Activated naive CD4-positive, alpha-beta T cell treated with anti-CD3 and anti-CD28 coated beads, Interleukin-2, amount 50 U/mL, for 24 hours (primary cell): ENCODE results near the gene KRT81.
"Not testable (repeated sequence)": the region's sequence is repeated elsewhere in the genome, so short reads cannot be mapped to it uniquely, and the experiment has no call there.

Experiments
- H3K27ac Mint-ChIP-seq: one replicate; pipeline ENCODE4 v1.8.0; 2021; ENCODE audit warnings: mild to moderate bottlenecking, mixed read lengths
- H3K27me3 Mint-ChIP-seq: one replicate; pipeline ENCODE4 v1.8.0; 2021; ENCODE audit warnings: mixed read lengths
- H3K36me3 Mint-ChIP-seq: one replicate; pipeline ENCODE4 v1.8.0; 2021; ENCODE audit warnings: mixed read lengths
- H3K4me1 Mint-ChIP-seq: one replicate; pipeline ENCODE4 v1.8.0; 2021; ENCODE audit warnings: mixed read lengths
- H3K4me3 Mint-ChIP-seq: one replicate; pipeline ENCODE4 v1.8.0; 2021; ENCODE audit warnings: mild to moderate bottlenecking, mixed read lengths
- H3K9me3 Mint-ChIP-seq: one replicate; pipeline ENCODE4 v1.8.0; 2021; ENCODE audit warnings: mixed read lengths

KRT81 gene

DNA sequence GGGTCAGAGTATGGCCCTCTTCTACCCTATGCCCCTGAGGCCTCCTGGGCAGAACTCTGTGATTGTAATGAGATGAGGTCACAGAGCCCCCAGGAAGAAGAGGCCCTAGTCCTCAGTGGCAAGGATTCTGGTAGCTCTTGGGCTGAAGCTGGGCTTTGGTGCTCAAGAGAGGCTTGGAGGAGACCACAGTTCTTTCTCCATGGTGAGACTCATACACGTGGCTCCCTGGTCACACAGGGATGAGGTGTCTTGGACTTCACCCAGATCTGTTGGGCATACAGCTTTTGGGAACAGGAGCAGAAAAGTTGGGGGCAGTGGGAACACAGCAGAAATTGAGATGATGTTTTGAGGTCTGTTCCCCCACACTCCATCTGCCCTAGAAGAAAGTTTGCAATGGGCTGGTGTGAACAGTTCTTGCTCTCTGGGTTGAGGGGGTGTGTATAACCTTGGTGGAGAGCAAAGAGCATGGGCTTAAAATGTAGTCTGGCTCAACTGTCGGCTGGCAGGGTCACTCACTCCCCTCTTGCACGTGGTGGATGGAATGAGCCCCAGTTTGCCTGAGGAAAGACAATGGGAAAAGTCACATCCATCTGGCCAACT, 16.7 kb downstream of the KRT81 start, which contains the start of gene KRT86:
TSS of gene KRT86 (plus strand) at position 125 of the 600 bp plus-strand sequence. CDS start 27,272 bp downstream, outside the sequence.
- H3K4me1 Mint-ChIP-seq = peaks cover 5% of the 10 kb centered on the region
- no peak within 1 kb of the TSS for H3K4me3 Mint-ChIP-seq
- no peaks in the 10 kb centered on the region for H3K9me3 Mint-ChIP-seq
- H3K27me3 Mint-ChIP-seq = peaks cover 9% of the 10 kb centered on the region
- H3K27ac Mint-ChIP-seq = no peak within 1 kb of the TSS
- no peaks in the 10 kb centered on the region for H3K36me3 Mint-ChIP-seq

DNA sequence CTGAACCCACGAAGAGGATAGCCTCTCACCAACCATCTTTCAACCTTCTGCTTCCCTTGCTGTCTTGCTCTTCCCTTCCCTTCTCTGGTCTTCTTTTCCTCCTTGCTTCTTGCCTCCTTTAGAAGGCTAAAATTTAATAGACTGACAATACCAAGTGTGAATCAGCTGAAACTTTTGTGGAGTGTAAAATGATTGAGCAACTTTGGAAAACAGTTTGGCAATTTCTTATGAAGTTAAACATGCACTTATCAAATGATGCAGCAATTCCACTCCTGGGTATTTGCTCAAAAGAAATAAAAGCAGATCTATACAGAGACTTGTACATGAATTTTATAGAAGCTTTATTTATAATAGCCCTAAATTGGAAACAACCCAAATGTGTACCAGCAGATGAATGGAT, 20.2 kb downstream of the KRT81 start:
- peak overlapping the region; percentile 61 for H3K27ac Mint-ChIP-seq
- no peak overlapping the region for H3K4me3 Mint-ChIP-seq

DNA sequence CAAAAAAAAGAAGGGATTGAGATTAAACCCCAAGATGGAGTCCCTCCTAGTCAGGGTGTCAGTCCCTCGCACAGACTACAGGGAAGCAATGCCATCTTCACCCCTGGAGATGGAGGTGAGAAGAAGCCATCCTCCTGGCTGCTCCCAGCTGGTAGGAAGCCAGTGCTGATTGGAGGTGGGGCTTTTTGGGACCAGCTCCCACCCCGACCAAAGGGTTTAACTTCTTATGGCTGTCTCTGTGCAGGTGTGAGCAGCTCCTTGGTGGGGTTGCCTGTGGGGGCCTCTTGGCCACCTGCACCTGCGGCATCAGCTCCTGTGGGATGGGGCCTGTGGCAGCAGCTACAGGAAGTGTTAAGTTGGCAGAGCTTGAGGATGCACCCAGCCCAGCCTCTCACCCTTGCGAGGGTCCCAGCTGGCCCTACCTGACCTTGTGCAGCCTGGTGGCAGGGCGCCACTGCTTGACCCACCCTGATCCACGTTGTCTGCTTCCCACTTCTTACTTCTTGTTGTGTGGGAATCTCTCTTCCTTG, 20.7 kb downstream of the KRT81 start:
- H3K27me3 Mint-ChIP-seq = peaks cover 11% of the 10 kb centered on the region
- H3K36me3 Mint-ChIP-seq = no peaks in the 10 kb centered on the region
- H3K4me1 Mint-ChIP-seq = no peaks in the 10 kb centered on the region
- no peak overlapping the region for H3K27ac Mint-ChIP-seq
- no peaks in the 10 kb centered on the region for H3K9me3 Mint-ChIP-seq
- H3K4me3 Mint-ChIP-seq = no peak overlapping the region

More for the DNA sequence above, 20.2 kb downstream of the KRT81 start:
- H3K36me3 Mint-ChIP-seq = no peaks in the 10 kb centered on the region
- H3K27me3 Mint-ChIP-seq = peaks cover 11% of the 10 kb centered on the region
- no peaks in the 10 kb centered on the region for H3K4me1 Mint-ChIP-seq
- H3K9me3 Mint-ChIP-seq = no peaks in the 10 kb centered on the region

DNA sequence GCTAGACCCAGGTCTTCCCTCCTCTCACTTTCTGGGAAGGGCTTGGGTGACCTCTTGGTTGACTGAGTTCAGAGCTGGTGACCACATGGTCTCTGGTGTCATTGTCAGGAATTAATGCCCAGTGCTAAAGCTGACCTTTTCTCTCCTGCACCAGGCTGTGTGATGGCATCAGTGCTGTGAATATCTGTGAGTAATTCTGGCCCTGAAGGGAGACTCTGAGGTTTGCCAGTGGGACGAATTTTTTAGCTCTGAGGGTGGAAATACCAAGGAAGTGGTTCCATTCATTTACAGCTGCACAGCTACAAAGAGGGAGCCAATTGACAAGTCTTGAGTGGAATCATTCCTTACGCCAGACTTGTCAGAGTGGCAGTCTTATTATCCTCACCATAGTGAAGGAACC, 23.1 kb downstream of the KRT81 start:
- Mint-ChIP-seq H3K27me3 (peaks cover 11% of the 10 kb centered on the region), H3K36me3 (no peaks in the 10 kb centered on the region), H3K9me3 (no peaks in the 10 kb centered on the region), H3K4me1 (no peaks in the 10 kb centered on the region), H3K4me3 (no peak overlapping the region), H3K27ac (no peak overlapping the region)

DNA sequence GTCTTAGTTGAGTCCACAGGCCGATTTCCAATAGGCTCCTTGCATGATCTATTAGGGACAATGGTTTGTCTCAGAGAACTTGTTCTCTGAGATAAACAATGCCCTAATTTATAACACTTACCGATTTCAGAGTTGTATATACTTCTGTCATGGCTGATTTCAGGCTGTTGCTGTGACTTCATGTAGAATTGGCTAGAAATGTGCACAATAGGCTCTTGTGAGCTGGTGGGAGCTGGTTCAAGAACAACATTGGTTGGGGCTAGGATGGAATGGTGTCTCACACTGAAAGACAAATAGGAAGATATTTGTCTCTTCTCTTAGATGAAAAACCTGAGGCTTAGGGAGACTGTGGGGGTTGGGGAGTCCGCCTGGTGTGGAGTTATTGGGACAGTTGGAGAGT, 23.6 kb downstream of the KRT81 start:
- Mint-ChIP-seq H3K36me3 (no peaks in the 10 kb centered on the region), H3K9me3 (no peaks in the 10 kb centered on the region), H3K4me1 (no peaks in the 10 kb centered on the region), H3K4me3 (no peak overlapping the region), H3K27me3 (peaks cover 11% of the 10 kb centered on the region), H3K27ac (no peak overlapping the region)

DNA sequence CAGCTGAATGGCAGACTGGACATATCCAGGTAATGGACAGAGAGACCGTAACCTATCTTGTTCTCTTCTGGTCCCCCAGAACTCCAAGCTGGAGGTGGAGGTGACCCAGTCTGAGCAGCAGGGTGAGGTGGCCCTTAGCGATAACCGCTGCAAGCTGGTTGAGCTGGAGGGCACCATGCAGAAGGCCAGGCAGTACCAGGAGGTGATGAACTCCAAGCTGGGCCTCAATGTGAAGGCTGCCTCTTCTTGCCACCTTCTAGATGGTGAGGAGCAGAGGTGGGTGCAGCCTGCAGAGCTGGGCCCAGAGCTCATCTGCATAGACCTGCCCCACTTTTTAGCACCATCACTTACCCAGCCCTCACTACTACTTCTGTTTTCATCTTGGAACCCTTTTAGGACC, 24.1 kb downstream of the KRT81 start:
- Mint-ChIP-seq H3K9me3 (no peaks in the 10 kb centered on the region), H3K4me3 (no peak overlapping the region), H3K27me3 (peaks cover 11% of the 10 kb centered on the region), H3K4me1 (no peaks in the 10 kb centered on the region), H3K36me3 (no peaks in the 10 kb centered on the region), H3K27ac (no peak overlapping the region)

DNA sequence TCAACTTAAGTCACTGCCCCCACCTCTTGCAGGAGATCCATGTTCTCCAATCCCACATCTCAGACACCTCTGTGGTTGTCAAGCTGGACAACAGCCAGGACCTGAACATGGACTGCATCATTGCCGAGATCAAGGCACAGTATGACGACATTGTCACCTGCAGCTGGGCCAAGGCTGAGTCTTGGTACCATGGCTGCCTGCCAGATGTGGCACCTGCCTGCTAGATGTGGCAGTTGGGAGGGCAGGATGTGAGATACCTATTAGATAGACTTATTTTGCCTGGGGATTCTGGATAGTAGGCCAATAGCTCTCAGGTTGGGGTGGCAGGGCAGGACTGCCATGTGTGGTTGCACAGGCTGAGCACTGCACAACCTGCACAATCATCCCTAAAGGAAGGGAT, 24.8 kb downstream of the KRT81 start:
- H3K27ac Mint-ChIP-seq = no peak overlapping the region
- no peaks in the 10 kb centered on the region for H3K9me3 Mint-ChIP-seq
- H3K36me3 Mint-ChIP-seq = no peaks in the 10 kb centered on the region
- H3K4me1 Mint-ChIP-seq = no peaks in the 10 kb centered on the region
- H3K27me3 Mint-ChIP-seq = peaks cover 15% of the 10 kb centered on the region
- H3K4me3 Mint-ChIP-seq = no peak overlapping the region

DNA sequence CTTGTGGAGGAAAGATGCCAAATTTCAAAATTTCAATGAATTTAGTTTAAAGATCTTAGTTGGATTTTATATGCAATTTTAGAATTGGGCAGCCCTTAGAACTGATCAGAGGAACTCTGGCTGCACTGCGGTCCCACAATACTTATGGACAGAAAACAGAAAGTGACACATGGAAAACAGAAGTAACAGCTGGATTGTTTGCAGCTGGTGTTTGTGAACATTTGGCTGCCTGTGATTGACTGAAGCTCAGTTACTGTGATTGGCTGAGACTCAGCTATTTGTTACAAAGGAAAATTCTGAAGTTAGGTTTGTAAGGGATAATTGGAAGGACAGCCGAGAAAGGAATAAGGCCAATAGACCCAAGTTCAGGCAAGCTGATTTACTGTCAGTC, 26.9 kb downstream of the KRT81 start:
- H3K27me3 Mint-ChIP-seq = peaks cover 20% of the 10 kb centered on the region
- H3K4me3 Mint-ChIP-seq = no peak overlapping the region
- no peaks in the 10 kb centered on the region for H3K9me3 Mint-ChIP-seq

DNA sequence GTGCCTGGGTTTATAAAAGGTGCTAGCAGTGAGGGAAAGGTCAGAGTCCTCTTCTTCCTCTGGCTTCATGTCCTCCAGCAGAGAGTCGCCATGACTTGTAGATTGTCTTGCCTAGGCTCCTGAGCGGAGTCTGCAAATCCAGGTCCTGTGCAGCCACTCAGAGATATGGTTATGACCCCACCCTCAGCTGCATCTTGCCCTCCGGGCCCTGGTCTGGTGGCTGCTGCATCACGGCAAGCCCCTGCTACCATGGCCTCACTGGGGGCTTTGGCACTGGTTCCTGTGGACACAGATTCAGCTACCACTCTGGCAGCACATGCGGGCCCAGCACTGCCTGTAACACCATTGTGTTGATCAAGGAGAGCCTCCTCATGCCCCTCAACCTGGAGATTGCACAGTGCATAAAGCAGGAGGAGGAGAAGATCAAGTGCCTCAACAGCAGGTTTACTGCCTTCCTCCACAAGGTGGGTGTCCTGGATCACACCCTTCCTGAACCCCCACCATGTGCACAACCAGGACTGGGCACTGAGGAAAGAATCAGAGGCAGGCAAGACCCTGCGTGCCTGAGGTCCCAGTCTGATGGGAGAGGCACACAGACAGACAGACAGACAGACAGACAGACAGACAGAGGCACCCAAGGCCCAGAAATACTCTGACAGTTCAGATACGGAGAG, 27.4 kb downstream of the KRT81 start:
- Mint-ChIP-seq H3K4me3 (no peak overlapping the region), H3K27ac (peak overlapping the region; percentile 53), H3K27me3 (peaks cover 24% of the 10 kb centered on the region), H3K36me3 (no peaks in the 10 kb centered on the region), H3K4me1 (peaks cover 11% of the 10 kb centered on the region), H3K9me3 (no peaks in the 10 kb centered on the region)

More for the DNA sequence above, 26.9 kb downstream of the KRT81 start:
- H3K36me3 Mint-ChIP-seq = no peaks in the 10 kb centered on the region
- no peak overlapping the region for H3K27ac Mint-ChIP-seq
- H3K4me1 Mint-ChIP-seq = peaks cover 8% of the 10 kb centered on the region

DNA sequence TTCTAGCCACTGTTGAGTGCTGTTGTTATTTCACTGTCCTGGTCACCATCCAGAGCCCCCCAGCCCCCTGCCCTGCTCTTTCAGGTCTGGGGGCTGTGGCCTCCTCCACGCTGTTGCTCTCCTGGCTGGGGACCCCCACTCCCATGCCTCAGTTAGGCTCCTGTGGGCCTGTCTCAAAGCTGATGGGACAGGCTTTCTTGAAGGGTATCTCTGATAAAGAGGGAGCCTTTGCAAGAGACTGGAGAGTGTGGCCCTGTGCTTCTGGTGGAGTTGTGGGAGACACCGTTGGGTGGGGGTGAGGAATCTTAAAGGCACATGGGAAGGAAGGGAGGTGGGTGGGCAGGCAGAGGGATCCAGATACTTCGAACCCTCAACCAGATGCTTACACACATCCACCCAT, 29.0 kb downstream of the KRT81 start:
- Mint-ChIP-seq H3K27ac (no peak overlapping the region), H3K9me3 (no peaks in the 10 kb centered on the region), H3K4me3 (no peak overlapping the region), H3K36me3 (no peaks in the 10 kb centered on the region), H3K4me1 (peaks cover 11% of the 10 kb centered on the region), H3K27me3 (peaks cover 29% of the 10 kb centered on the region)

DNA sequence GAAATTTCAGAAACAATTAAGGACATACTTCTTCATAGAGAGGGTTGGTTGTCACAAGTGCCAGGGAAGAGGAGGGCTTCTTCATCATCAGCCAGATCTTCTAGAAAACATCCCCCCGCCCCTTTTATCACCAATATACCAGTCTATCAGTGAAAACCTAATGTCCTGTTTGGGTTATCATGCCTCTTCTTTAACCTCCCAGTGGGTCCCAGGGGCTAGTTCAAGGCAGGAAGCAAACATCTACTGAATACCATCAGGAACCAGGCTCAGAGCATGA, 30.2 kb downstream of the KRT81 start:
- no peaks in the 10 kb centered on the region for H3K9me3 Mint-ChIP-seq
- peaks cover 11% of the 10 kb centered on the region for H3K4me1 Mint-ChIP-seq
- H3K36me3 Mint-ChIP-seq = peaks cover 2% of the 10 kb centered on the region
- H3K4me3 Mint-ChIP-seq = no peak overlapping the region
- no peak overlapping the region for H3K27ac Mint-ChIP-seq
- H3K27me3 Mint-ChIP-seq = peaks cover 36% of the 10 kb centered on the region

DNA sequence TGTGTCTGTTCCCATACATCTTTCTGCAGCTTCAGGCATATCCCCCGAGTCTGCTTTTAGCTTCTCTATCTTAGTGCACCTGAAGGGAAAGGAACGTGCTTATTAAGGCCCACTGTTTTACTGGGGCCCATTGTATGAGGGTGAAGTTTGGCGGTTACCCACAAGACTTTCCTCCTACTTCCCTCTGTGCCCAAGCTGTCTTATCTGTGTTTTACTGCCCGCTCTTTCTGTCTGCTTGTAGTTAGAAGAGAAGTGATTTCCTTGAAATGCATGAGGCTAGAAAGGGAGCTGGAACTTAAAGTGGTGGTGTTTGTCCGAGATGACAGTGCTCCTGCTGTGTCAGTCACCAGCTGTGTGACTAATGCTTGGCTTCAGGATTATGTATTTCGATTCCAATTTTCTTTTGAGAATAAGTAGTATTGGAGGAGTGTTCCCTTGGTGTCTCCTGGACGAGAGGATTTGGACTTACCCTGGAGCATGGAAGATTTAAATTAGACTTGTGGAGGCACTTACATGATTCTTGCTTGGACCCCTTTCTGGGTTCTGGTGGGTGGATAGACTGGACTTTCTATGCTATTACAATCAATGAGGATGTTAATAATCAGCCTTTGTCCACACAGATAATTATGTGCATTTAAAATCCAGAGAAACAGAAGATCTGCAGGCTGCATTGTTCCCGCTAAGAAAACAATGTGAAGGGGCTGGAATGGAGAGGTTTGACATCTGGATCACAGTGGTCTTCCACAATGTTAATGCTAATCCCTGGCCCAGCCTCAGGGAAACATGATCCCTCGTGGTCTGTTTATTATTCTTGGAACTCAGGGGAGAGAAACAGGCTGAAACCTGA, 30.8 kb downstream of the KRT81 start:
- peaks cover 40% of the 10 kb centered on the region for H3K27me3 Mint-ChIP-seq

DNA sequence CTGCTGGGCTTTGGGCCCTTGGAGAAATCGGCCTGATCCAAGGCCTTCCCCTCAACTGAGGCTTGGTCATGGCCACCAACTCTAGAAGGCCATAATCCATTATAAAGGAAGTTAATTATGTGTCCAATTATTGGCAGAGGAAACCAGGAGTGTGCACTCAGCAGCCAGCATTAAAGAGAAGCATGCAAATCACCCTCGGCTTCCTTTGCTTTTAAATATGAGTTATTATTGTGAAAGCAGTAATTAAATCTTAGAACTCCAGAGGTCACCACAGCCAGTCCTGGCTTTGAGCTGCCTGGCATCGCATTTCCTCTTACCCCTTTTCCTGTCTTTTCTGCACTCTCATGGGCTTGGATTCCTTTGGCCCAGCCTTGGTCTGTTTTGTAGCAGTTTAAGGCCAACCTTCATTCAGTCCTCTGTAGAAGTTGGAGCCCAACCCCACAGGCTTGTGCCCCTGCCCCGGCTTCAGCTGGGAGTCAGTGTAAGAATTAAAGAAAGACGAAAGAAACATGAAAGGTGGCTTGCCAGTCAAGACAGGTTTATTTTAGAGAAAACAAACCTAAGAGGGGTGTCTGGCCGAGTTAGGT, 31.6 kb downstream of the KRT81 start:
- Mint-ChIP-seq H3K4me3 (no peak overlapping the region), H3K36me3 (peaks cover 2% of the 10 kb centered on the region), H3K9me3 (no peaks in the 10 kb centered on the region), H3K27me3 (peaks cover 41% of the 10 kb centered on the region), H3K27ac (no peak overlapping the region), H3K4me1 (peaks cover 11% of the 10 kb centered on the region)

More for the DNA sequence above, 30.8 kb downstream of the KRT81 start:
- Mint-ChIP-seq H3K4me3 (no peak overlapping the region), H3K4me1 (peaks cover 11% of the 10 kb centered on the region), H3K27ac (no peak overlapping the region), H3K36me3 (peaks cover 2% of the 10 kb centered on the region), H3K9me3 (no peaks in the 10 kb centered on the region)

DNA sequence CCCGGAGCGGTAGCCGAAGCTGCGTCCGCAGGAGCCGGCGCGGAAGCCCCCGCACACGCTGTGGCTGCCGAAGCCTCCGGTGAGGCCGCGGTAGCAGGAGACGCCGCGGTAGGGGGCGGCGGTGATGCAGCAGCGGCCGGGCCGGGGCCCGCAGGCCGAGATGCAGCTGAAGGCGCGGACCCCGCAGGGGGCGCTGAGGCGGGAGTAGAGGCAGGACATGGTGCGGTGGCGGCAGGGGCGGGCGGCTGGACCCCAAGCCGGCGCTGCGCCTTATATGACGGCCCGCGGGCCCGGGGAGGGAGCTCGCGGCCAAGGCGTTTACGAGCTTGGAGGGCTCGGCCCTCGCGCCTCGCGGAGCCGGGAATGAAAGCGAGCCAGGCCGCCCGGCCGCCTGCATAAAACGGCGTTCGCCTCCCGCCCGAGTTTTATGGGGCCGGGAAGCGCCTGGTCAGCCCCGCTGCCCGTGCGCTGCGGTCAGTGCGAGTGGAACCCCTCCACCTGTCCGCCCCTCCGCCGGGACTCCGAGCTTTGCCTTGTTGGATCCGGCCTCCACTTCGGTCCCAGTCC, 32.9 kb downstream of the KRT81 start:
- Mint-ChIP-seq H3K4me3 (no peak overlapping the region), H3K4me1 (peaks cover 11% of the 10 kb centered on the region), H3K27ac (no peak overlapping the region), H3K27me3 (peaks cover 41% of the 10 kb centered on the region), H3K9me3 (no peaks in the 10 kb centered on the region), H3K36me3 (peaks cover 2% of the 10 kb centered on the region)

DNA sequence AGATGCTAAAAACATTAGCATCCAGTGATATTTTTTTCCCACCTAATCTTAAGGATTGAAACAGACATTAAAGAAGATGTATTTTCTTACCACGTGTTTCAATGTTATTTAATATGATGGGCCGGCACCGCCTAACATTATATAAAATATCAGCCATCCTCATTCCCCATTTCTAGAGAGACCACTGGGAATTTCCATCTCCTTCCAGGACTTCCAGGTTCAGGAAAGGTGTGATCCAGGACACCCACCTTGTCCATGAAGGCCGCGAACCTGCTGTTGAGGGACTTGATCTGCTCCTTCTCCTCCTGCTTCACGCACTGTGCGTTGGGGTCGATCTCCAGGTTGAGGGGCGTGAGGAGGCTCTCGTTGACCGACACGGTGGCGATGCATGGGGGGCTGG, 33.4 kb downstream of the KRT81 start:
- not testable (repeated sequence) for H3K4me3 Mint-ChIP-seq, H3K27ac Mint-ChIP-seq
- H3K27me3 Mint-ChIP-seq = peaks cover 41% of the 10 kb centered on the region

More for the DNA sequence above, 33.4 kb downstream of the KRT81 start:
- not testable (repeated sequence) for H3K36me3 Mint-ChIP-seq, H3K9me3 Mint-ChIP-seq
- peaks cover 11% of the 10 kb centered on the region for H3K4me1 Mint-ChIP-seq
